Mesenteric fat pad (tissue), 1 donor: ENCODE data around the gene CDK5. TPM values are rescaled to one million over a fixed set of nuclear protein-coding genes. Genes with fewer than 3 reads are reported as not detected.

Experiments
- DNase-seq: peaks from one replicate; pipeline ENCODE4 v3.0.0-alpha.2; 2020; ENCODE audit warnings: low spot score
- total RNA-seq: library from RNA; stranded (reverse); fragmentation: NEBNext Ultra II Directional; extraction: Animal tissue kit (Norgen Biotek cat#: 25700); gene quantifications from one replicate; pipeline ENCODE4 v1.2.1, GENCODE V29; 2021
- donor health status: DM: yes; HTN: yes; CAD: no.

CDK5 gene
- total RNA-seq, 1 donor from 2014 or later: 7.3 TPM

- peak; percentile 91 for DNase-seq
These were observed 29.7 kb upstream of the CDK5 start for GRCh38 chr7:151087245-151088018.

GRCh38 chr7:151086802-151087244 lies 29.1 kb upstream of the CDK5 start:
- DNase-seq: peak; percentile 90

GRCh38 chr7:151085691-151086620 lies 28.3 kb upstream of the CDK5 start, which contains the start of gene AGAP3:
Gene AGAP3, plus strand, starts transcription at chr7:151086475. Its CDS starts 267 bp downstream, at chr7:151086742.
- DNase-seq: peak; percentile 95

DNA sequence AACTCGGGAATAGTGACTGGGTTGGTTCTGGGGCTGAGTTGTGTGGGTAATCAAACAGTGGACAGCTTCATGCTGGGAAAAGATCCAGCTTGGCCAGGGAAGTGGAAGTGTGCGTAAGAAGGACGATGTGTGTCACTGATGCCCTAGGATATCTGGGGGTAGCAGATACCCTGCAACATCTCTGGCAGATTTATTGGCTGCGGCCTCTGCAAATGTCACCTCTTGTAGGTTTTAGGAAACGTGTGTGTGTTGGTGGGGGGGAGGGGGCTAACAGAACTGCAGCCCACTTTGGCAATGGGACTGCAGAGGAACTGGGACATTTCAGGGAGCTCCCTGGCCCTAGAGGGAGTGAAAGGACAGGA lies 27.6 kb upstream of the CDK5 start:
- no peak for DNase-seq

DNA sequence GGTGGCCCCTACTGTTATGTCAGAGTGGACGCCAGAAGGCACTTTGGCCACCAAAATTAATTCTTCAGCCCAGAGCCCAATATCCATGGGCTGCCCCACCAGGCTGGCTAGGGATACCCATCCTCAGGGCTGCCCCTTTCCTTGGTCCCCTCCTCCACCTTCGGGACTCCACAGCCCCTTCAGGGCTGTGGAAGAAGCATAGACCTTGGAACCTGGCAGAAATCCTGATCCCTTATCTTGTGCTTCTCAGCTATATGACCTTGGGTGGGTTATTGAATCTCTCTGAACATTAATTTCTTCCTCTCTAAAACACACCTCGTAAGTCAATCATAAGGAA lies 26.1 kb upstream of the CDK5 start:
- DNase-seq: no peak

DNA sequence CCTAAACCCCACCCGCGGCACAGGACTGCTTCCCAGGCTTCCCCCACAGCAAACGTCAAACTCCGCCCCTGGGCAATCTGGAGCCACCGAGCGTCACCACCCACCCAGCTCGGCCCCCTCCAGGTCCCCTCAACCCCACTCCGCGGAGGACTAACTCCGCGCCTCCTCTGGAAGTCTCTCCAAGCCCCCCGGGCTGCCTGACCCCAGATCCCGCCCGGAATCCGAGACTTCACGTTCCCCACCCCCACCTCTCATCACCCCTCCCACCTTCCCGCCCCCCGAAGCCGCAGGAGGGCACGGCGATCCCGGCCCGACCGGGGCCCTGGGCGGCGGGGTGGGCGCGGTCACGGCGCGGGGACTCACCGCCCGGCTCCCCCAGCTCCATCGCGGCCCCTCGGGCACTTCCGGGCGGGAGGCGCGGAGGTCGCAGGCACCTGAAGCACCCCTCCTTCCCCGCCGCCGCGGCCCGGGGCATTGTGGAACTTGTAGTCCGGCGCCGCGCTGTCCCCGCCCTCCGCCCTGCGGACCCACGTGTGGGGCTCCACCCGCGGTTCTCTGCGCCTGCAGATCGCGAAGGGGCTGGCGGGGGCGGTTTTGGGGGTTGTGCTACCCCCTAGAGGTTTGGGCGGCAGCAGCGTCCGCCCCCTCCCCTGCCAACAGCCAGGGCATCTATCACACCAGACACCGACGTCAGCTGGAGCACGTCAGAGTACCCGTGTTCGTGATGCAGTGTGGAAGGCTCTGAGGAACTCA lies 25.6 kb upstream of the CDK5 start, which contains the start of gene TMUB1:
TMUB1 (minus strand) TSS at position 423 of the 753 bp plus-strand sequence. CDS start 930 bp downstream, outside the sequence.
- DNase-seq: peak; percentile 96

DNA sequence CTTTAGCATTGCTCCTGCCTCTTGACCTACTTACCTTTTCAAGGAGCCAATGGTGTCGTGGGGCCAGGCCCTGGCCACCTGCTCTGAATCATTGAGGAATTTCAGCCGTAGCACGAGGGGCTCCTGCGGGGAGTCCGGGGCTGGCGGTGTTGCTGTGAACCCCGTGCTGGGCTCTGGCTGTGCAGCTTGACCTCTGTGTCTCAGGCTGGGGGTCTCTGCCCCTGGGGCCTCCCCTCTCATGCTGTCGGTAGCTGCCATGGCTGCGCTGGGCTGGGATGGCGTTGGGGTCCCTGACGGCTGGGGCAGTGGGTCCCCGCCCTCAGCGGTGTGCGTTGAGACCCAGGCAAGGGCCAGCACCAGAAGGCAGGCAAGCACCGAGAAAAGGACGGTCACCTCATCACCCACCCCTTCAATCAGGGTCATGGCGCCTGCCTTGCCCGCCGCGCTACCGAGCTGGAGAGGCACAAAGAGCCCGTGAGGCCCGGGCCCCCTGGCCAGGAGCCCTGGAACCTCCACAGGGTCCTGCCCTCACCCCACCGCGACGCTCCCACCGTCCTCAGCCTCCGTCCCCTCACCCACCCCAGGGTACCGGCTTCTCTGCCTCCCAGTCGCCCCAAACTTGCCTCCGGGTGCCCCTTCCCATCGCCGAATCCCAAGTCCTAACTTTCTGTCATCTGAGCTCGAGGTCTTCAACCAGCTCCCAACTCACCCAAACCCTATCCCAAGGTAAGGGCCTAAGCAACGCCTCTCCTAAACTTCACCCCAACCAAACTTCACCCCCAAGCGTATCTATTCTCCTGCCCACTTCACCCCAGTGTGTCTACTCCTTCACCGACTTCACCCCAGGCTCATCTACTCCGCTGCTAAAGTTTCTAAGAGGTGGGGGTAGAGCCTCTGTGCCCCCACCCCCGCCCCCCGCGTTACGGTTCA lies 24.7 kb upstream of the CDK5 start:
- DNase-seq: peak; percentile 84

DNA sequence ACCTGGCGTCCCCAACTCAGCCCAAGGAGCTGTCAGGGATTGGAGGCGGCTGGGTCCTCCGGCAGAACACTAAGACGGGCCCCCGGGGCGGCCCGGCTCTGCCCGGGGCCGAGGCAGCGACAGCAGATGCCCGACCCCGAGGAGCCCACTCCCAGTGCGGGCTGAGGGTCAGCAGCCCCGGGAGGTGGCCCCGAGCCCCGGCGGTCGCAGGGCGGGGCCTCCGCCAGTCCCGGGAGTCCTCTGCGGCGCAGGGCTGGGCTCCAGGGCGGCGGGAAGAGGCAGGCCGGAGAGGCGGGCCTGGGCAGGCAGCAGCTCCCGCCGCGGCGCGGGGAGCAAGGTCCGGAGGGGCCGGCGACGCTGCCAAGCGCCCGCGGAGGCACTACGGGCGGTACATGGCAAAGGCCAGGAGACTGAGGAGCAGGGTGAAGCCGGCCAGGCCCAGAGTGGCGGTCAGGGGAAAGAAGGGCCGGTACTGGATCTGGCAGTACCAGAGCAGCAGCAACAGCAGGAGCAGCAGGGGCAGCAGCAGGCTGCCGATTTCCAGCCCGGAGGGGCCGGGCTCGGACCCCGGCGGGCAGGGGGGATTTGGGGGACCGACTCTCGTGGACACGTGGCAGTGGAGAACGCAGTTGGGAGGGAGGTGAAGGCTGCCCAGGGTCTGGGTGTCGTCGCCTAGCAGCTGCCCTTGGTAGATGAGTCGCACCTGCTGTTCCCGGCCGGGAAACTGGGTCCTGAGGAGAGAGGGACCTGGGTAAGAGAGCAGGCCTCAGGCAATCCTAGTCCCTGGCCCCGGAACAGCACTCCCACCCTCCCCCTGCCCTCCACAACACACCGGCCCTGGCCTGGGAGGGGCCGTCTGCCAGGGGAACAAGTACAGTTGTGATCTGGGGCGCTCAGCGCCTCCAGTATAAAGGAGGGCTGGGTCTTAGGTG lies 23.7 kb upstream of the CDK5 start:
- DNase-seq: peak; percentile 90

GRCh38 chr7:151080522-151081169 lies 22.9 kb upstream of the CDK5 start, which contains the start of gene FASTK:
Gene FASTK, minus strand, starts transcription at chr7:151080809. Its CDS starts 43 bp downstream, at chr7:151080766.
- DNase-seq: peak; percentile 95

- DNase-seq: no peak
These were observed 22.4 kb upstream of the CDK5 start for GRCh38 chr7:151080067-151080521.

DNA sequence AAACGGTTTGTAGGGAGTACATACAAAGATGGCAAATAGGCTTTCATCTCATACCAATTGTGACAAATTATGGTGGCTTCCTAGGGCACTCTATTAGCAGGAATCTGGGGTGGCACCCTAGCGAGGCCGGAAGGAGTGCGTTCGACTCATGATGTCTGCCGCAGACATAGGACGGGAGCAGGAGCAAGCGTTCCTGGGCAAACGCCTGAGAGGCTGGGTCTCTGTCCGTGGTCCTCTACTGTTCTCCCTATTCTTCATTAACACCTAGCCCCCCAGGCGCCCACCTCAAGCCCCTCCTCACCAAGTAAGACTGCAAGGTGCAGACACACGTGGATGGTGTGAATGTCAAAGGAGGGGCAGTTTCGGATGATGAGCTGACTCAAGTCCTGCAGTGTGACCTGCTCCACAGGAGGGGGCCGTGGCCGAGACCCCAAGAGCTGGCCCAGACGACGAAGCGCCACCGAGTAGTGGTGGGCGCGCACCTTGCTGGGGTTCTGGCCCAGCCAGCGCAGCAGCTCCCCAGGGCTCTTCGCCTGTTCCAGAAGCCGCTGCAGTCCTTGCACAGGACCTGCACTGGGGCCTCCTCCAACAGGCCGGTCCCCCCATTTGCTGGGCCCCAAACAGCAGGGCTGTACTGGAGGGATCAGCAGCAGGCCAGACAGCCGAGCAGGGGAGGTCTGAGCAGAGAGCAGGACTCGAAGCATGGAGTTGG lies 21.7 kb upstream of the CDK5 start:
- DNase-seq: no peak

DNA sequence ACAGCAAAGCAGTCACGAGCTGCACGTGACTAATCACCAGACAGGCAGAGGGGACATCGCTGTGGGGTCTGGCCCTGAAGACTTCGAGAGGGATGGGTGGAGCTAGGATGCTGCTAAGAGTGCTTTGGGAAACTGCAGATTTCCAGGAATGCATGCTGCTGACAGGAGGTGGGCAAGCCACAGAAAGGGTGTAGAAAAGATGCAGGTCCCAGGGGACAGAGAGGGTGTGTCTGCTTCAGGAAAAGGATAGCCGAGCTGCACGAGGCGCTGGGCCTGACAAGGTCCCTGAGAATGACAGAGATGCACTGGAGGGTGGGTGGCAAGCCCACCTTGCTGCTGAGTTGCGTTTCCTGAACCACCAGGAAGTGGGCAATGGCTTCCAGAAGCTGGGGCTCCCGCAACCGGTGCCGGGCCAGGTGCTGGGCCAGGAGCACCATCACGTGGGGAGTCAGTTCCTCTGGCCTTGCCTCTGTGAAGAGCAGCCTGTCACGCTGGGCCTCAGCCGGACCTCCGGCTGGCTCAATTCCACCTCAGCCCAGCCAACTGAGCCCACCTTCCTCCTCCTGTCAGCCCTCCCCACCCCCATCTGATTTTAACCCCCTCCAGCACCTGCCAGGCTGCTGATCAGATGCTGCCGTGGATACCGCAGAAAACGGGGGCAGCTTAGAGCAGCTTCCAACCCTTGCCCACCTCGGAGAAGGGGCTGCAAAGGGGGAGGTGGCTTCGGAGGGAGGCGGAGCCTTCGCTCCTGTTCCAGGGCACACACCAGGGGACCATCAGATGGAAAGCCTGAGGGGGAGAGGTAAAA lies 20.7 kb upstream of the CDK5 start:
- no peak for DNase-seq

- DNase-seq: no peak
These were observed 20.1 kb upstream of the CDK5 start for GRCh38 chr7:151077705-151078232.

GRCh38 chr7:151076863-151077704 lies 19.4 kb upstream of the CDK5 start:
- no peak for DNase-seq

GRCh38 chr7:151075978-151076426 lies 18.3 kb upstream of the CDK5 start:
- no peak for DNase-seq

DNA sequence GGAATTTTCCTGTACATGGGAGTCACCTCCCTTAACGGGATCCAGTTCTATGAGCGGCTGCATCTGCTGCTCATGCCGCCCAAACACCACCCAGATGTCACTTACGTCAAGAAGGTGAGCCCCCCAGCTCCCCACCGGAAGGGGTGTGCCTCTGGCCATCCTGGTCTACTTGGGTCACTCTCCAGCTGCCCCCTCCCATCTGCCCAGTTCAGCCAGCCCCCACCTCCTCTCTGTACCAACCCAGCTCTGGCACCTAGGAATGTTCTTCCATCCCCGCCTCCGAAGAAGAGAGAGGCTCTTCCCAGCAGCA lies 17.9 kb upstream of the CDK5 start:
- no peak for DNase-seq
